A549 (cell line): ENCODE measurements around the gene PTPRN2. TPM values are rescaled to one million over a fixed set of nuclear protein-coding genes. Genes with fewer than 3 reads are reported as not detected.

Experiments used
- ATAC-seq, 2 experiments: fragments of 200-7000 bp in 1 of 2; fragments of >200 bp in 1 of 2; cut with Nextera tagmentation in 1 of 2; cut with Tn5 transposase in 1 of 2; 3 replicates each; pipeline versions ENCODE4 v1.8.0 to v1.9.1; 2018 to 2020; ENCODE audit warnings: mild to moderate bottlenecking in 1 of 2, moderate library complexity in 1 of 2
- CTCF ChIA-PET: fragments of 300-600 bp; sonication (Branson Sonifier 250); formaldehyde crosslinking; extraction: SDS; loops from one replicate; lab custom pipeline; 2021; ENCODE audit warnings: antibody characterized with exemption, inconsistent platforms; lab: Yijun Ruan, JAX
- POLR2A ChIA-PET: fragments of 350-600 bp; formaldehyde crosslinking; extraction: SDS; loops from one replicate; lab custom pipeline; 2021; ENCODE audit warnings: antibody characterized with exemption, inconsistent platforms; lab: Yijun Ruan, JAX
- DNase-seq, 2 experiments: peaks; one replicate each; pipeline versions ENCODE4 v3.0.0 to v3.0.0-alpha.2; 2011 to 2016; ENCODE audit warnings: low read depth in 1 of 2, low spot score in 1 of 2
- FAIRE-seq: peaks from 2 replicates; lab custom pipeline; 2011; peaks lifted over from hg19 to GRCh38; lab: Jason Lieb, UNC
- H3K27ac ChIP-seq, 2 experiments: fragments of >200 bp; sonication (Bioruptor Twin); formaldehyde crosslinking; 3 replicates each; pipeline ENCODE4 v1.5.1; 2016 to 2017
- H3K4me1 ChIP-seq: fragments of >200 bp; sonication (Bioruptor Twin); formaldehyde crosslinking; 3 replicates; pipeline ENCODE4 v1.6.1; 2016
- H3K4me2 ChIP-seq: fragments of >200 bp; sonication (Bioruptor Twin); formaldehyde crosslinking; 3 replicates; pipeline ENCODE4 v1.6.1; 2016
- H3K4me3 ChIP-seq: fragments of >200 bp; sonication (Bioruptor Twin); formaldehyde crosslinking; 3 replicates; pipeline ENCODE4 v1.5.1; 2016
- H3K9me3 ChIP-seq: fragments of >200 bp; sonication (Bioruptor Twin); formaldehyde crosslinking; 3 replicates; pipeline ENCODE4 v1.6.1; 2016
- CBX2 ChIP-seq: fragments of 200-600 bp; sonication (generic); IDR thresholded peaks from 2 replicates; pipeline ENCODE4 v1.6.1; 2016; ENCODE audit warnings: low read depth, mild to moderate bottlenecking, borderline replicate concordance
- CEBPB ChIP-seq, 2 experiments: fragments of >200 bp in 1 of 2; sonication (Bioruptor Twin) in 1 of 2; formaldehyde crosslinking in 1 of 2; IDR thresholded peaks; 2 replicates each; pipeline ENCODE4 v1.6.1; 2012 to 2016
- EHMT2 ChIP-seq: fragments of 200-600 bp; sonication (generic); IDR thresholded peaks from 2 replicates; pipeline ENCODE4 v1.6.1; 2016; ENCODE audit warnings: antibody characterized with exemption, low read depth, mild to moderate bottlenecking, moderate library complexity
- ESRRA ChIP-seq: fragments of 150-350 bp; IDR thresholded peaks from 2 replicates; pipeline ENCODE4 v1.6.1; 2014; ENCODE audit warnings: mild to moderate bottlenecking, low read length, borderline replicate concordance
- FOSL2 ChIP-seq, 2 experiments: fragments of 450-650 bp in 1 of 2; fragments of >200 bp in 1 of 2; sonication (Bioruptor Twin) in 1 of 2; formaldehyde crosslinking; IDR thresholded peaks; 2 replicates each; pipeline versions ENCODE4 v1.5.0 to v1.6.1; 2016 to 2020; ENCODE audit warnings: mild to moderate bottlenecking in 1 of 2, moderate library complexity in 1 of 2
- FOXS1 ChIP-seq: fragments of 250-450 bp; sonication (Bioruptor Pico); IDR thresholded peaks from 2 replicates; pipeline ENCODE4 v1.5.0; 2020; ENCODE audit warnings: mild to moderate bottlenecking, moderate library complexity
- HOXB5 ChIP-seq: fragments of 250-450 bp; sonication (Bioruptor Pico); IDR thresholded peaks from 2 replicates; pipeline ENCODE4 v1.5.0; 2020; ENCODE audit warnings: mild to moderate bottlenecking, moderate library complexity
- JUN ChIP-seq, 2 experiments: fragments of >200 bp; sonication (Bioruptor Twin); formaldehyde crosslinking; IDR thresholded peaks; 2 replicates in 1 of 2; 3 replicates in 1 of 2; pipeline ENCODE4 v1.6.1; 2016 to 2017
- KDM5A ChIP-seq: fragments of 200-600 bp; sonication (generic); IDR thresholded peaks from 2 replicates; pipeline ENCODE4 v1.6.1; 2016; ENCODE audit warnings: antibody characterized with exemption, mild to moderate bottlenecking
- MYC ChIP-seq: IDR thresholded peaks from 2 replicates; pipeline ENCODE4 v1.6.1; 2012; ENCODE audit warnings: mild to moderate bottlenecking, inconsistent platforms, low read length, improper control_type of control experiment, borderline replicate concordance
- NFE2L2 ChIP-seq: fragments of 150-350 bp; conservative IDR thresholded peaks from 2 replicates; pipeline ENCODE4 v1.6.1; 2014; ENCODE audit warnings: low read length
- NPAS2 ChIP-seq: fragments of 250-450 bp; sonication (Bioruptor Pico); IDR thresholded peaks from 2 replicates; pipeline ENCODE4 v1.8.0; 2022; ENCODE audit warnings: mild to moderate bottlenecking, moderate library complexity, borderline replicate concordance
- NR3C1 ChIP-seq: fragments of >200 bp; sonication (Bioruptor Twin); formaldehyde crosslinking; IDR thresholded peaks from 3 replicates; pipeline ENCODE4 v1.6.1; 2017
- PHF8 ChIP-seq: fragments of 200-600 bp; sonication (generic); IDR thresholded peaks from 2 replicates; pipeline ENCODE4 v1.6.1; 2016; ENCODE audit warnings: low read depth, mild to moderate bottlenecking, antibody characterized with exemption, moderate library complexity, borderline replicate concordance
- POLR2A ChIP-seq: IDR thresholded peaks from 2 replicates; pipeline ENCODE4 v1.6.1; 2012; ENCODE audit warnings: mild to moderate bottlenecking, low read length
- POLR2AphosphoS2 ChIP-seq: conservative IDR thresholded peaks from 2 replicates; pipeline ENCODE4 v1.6.1; 2012; ENCODE audit warnings: low read length, improper control_type of control experiment, inconsistent platforms
- RARB ChIP-seq: fragments of 250-450 bp; sonication (Bioruptor Pico); IDR thresholded peaks from 2 replicates; pipeline ENCODE4 v1.8.0; 2021; ENCODE audit warnings: mild to moderate bottlenecking, moderate library complexity
- RCOR1 ChIP-seq: fragments of 150-350 bp; IDR thresholded peaks from 2 replicates; pipeline ENCODE4 v1.6.1; 2014; ENCODE audit warnings: antibody characterized with exemption, low read length, low read depth
- SMC3 ChIP-seq: fragments of >200 bp; sonication (Bioruptor Twin); formaldehyde crosslinking; IDR thresholded peaks from 3 replicates; pipeline ENCODE4 v1.6.1; 2018; ENCODE audit warnings: inconsistent platforms
- WGBS: methylation state at CpG from one replicate; pipeline ENCODE4 v1.1.6; 2017; ENCODE audit errors: missing lambda C conversion rate; 5-methylcytosine and 5-hydroxymethylcytosine counted together
- polyA plus RNA-seq, 4 experiments: library from polyadenylated mRNA; depleted of rRNA in 3 of 4; stranded (reverse); fragments of >200 nt; fragmentation: RNase III in 1 of 4; extraction: RNeasy Plus Mini Kit Qiagen cat#74134 plus additional on column Dnase treatment in 1 of 4; gene quantifications; 2 replicates in 3 of 4; 3 replicates in 1 of 4; pipeline ENCODE4 v1.2.3, GENCODE V29; 2011 to 2017
- TF ChIP-seq, protein P1 (sequence below): fragments of 250-450 bp; sonication (Bioruptor Pico); IDR thresholded peaks from 2 replicates; pipeline ENCODE4 v1.5.0; 2020; ENCODE audit warnings: low read depth, mild to moderate bottlenecking, moderate library complexity
- TF ChIP-seq, protein P2 (sequence below): fragments of 450-650 bp; IDR thresholded peaks from 2 replicates; pipeline ENCODE4 v1.6.1; 2014; ENCODE audit warnings: antibody characterized with exemption
- TF ChIP-seq, protein P3 (sequence below): fragments of >200 bp; sonication (Bioruptor Twin); formaldehyde crosslinking; IDR thresholded peaks from 3 replicates; pipeline ENCODE4 v1.5.1; 2016

The PTPRN2 gene
- polyA plus RNA-seq, 2 of the 4 experiments (the other 2 are of a cell fraction): 0.41 to 1.2 TPM

DNA sequence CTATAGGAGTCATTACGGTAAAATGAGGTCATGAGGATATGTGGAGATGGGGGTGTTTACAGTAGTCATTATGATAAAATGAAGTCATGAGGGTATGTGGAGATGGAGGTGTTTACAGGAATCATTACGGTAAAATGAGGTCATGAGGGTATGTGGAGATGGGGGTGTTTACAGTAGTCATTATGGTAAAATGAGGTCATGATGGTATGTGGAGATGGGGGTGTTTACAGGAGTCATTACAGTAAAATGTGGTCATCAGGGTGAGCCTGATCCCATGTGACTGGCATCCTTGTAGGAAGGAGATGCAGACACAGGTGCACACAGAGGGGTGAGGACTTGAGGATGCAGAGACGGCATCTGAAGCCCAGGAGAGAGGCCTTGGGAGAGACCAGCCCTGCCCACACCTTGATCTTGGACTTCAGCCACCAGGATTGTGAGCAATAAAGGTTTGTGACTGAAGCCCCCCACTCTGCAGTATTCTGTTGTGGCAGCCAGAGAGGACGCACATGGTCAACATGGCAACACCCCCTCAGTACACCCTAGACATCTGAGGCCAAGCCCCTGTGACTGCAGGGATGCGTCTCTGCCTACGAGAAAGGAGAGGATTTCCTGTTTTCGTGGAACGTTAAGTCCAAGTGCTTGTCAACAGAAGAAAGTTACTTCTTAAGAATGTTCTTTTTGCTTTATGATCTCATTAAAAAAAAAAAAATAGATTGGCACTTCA lies 706.4 kb downstream of the PTPRN2 start (continued):
- TF ChIP-seq FOXS1: no peak

DNA sequence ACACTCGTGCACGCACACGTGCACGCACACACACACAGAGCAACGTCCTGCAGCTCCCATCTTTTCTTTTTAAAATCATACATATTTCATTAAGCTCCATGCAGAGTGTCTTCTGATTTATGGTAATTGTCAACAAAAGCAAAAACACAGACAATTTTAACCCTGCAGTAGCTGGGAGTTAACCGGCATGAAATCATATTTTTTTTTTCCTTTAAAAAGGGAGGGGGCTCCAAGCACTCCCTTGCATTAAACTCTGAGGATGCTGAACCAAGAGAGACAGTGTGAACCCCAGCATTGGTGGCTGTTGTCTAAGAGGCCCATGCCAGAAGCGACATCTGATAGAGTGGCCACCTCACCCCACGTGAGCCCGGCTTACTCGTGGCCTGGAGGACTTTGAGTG lies 708.2 kb downstream of the PTPRN2 start:
- FAIRE-seq: no peak
- peaks cover 5% of the 10 kb centered on the region; the same call in 2 of the 3 replicates for H3K9me3 ChIP-seq
- no peaks in the 10 kb centered on the region for H3K4me1 ChIP-seq
- ChIA-PET POLR2A (no interaction called here), CTCF (interaction anchor here (0.6 to 1.7 kb wide), 5 partner anchors 8 to 447 kb away, joined by 3 to 4 read pairs (median 3); no protein-coding TSS in a partner anchor)
- H3K4me3 ChIP-seq: no peak overlapping the region
- no peak for ATAC-seq
- H3K27ac ChIP-seq: no peak overlapping the region
- no peak for DNase-seq
- TF ChIP-seq NFE2L2: no peak
- TF ChIP-seq JUN (IDR thresholded peaks at IDR 0.05): no peak
- no peak for TF ChIP-seq PHF8
- no peak for TF ChIP-seq MYC
- TF ChIP-seq KDM5A: no peak
- no peak for TF ChIP-seq ESRRA
- no peak for TF ChIP-seq EHMT2
- TF ChIP-seq, protein P1, sequence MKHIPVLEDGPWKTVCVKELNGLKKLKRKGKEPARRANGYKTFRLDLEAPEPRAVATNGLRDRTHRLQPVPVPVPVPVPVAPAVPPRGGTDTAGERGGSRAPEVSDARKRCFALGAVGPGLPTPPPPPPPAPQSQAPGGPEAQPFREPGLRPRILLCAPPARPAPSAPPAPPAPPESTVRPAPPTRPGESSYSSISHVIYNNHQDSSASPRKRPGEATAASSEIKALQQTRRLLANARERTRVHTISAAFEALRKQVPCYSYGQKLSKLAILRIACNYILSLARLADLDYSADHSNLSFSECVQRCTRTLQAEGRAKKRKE (CRISPR knock-in tag): no peak
- no peak for TF ChIP-seq RARB (CRISPR knock-in tag)
- TF ChIP-seq CBX2: no peak
- TF ChIP-seq POLR2AphosphoS2: no peak
- TF ChIP-seq, all 56 proteins: peak for 0
- WGBS: 46% methylated on average over 10 of the region's 10 CpGs
- no peak overlapping the region for H3K4me2 ChIP-seq

DNA sequence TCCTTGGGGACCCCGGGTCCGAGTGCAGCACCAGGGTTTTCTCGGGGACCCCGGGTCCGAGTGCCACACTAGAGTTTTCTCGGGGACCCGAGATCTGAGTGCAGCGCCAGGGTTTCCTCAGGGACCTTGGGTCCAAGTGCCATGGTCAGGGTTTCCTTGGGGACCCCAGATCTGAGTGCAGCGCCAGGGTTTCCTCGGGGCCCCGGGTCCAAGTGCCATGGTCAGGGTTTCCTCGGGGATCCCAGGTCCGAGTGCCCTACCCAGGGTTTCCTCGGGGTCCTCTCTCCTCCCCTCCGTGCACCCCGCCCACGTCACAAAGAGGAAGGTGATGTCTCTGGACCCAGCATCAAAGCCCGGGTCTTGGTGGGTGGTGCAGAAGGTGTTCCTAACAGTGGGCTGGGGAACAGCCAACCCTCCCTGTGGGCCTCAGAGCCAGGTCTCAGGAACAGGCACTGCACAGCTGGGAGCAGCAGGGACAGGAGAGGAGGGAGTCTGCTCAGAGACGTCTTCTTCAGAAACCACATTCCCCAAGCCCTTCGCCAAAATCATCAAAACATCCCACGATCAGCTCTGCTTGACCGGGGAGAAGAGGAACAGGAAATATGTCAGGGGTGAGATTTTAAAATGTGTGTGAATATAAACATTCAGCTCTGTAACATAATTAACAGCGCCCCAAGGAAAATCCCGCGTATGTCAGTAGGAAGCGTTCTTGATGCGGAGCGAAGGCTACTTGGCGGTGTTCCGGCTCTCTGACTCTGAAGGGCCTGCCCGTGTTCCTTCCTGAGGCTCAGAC lies 710.1 kb downstream of the PTPRN2 start:
- FAIRE-seq: no peak
- Histone ChIP-seq H3K4me2 (no peak overlapping the region), H3K27ac (no peak overlapping the region), H3K4me3 (no peak overlapping the region)
- ChIA-PET POLR2A (no interaction called here), CTCF (no interaction called here)
- DNase-seq: no peak
- ATAC-seq: no peak
- TF ChIP-seq, protein P2, sequence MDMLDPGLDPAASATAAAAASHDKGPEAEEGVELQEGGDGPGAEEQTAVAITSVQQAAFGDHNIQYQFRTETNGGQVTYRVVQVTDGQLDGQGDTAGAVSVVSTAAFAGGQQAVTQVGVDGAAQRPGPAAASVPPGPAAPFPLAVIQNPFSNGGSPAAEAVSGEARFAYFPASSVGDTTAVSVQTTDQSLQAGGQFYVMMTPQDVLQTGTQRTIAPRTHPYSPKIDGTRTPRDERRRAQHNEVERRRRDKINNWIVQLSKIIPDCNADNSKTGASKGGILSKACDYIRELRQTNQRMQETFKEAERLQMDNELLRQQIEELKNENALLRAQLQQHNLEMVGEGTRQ: no peak
- no peak for TF ChIP-seq MYC
- no peak for TF ChIP-seq NR3C1
- no peak for TF ChIP-seq EHMT2
- no peak for TF ChIP-seq SMC3
- TF ChIP-seq POLR2A: no peak
- TF ChIP-seq CEBPB (IDR thresholded peaks at IDR 0.05): no peak
- no peak for TF ChIP-seq FOSL2 (IDR thresholded peaks at IDR 0.05)
- TF ChIP-seq FOSL2 (CRISPR knock-in tag; IDR thresholded peaks at IDR 0.05): no peak
- no peak for TF ChIP-seq FOXS1
- no peak for TF ChIP-seq HOXB5 (CRISPR knock-in tag)
- TF ChIP-seq, protein P3, sequence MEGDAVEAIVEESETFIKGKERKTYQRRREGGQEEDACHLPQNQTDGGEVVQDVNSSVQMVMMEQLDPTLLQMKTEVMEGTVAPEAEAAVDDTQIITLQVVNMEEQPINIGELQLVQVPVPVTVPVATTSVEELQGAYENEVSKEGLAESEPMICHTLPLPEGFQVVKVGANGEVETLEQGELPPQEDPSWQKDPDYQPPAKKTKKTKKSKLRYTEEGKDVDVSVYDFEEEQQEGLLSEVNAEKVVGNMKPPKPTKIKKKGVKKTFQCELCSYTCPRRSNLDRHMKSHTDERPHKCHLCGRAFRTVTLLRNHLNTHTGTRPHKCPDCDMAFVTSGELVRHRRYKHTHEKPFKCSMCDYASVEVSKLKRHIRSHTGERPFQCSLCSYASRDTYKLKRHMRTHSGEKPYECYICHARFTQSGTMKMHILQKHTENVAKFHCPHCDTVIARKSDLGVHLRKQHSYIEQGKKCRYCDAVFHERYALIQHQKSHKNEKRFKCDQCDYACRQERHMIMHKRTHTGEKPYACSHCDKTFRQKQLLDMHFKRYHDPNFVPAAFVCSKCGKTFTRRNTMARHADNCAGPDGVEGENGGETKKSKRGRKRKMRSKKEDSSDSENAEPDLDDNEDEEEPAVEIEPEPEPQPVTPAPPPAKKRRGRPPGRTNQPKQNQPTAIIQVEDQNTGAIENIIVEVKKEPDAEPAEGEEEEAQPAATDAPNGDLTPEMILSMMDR: no peak
- no peak for TF ChIP-seq RCOR1
- TF ChIP-seq NPAS2 (CRISPR knock-in tag): no peak
- TF ChIP-seq, all 56 proteins: peak for 0
- H3K9me3 ChIP-seq: 0 out of 3 replicates have a peak, but pooled peaks cover 4% of the 10 kb centered on the region
- WGBS: 66% methylated on average over 14 of the region's 31 CpGs
- H3K4me1 ChIP-seq: no peaks in the 10 kb centered on the region
